Activated CD4-positive, alpha-beta T cell treated with anti-CD3 and anti-CD28 coated beads, Interleukin-2, amount 10 ng/mL, durations not matched to agents 7 days and 5 days (primary cell): ENCODE measurements around the gene RPL27A. TPM values are rescaled to one million over a fixed set of nuclear protein-coding genes. Genes with fewer than 3 reads are reported as not detected.

ENCODE experiments used
- CTCF ChIA-PET: fragments of 350-600 bp; sonication (Branson Sonifier 250); formaldehyde crosslinking; loops from one replicate; lab custom pipeline; 2021; ENCODE audit warnings: antibody characterized with exemption; lab: Charles Lee
- POLR2A ChIA-PET: fragments of 350-600 bp; sonication (Branson Sonifier 250); formaldehyde crosslinking; loops from one replicate; lab custom pipeline; 2021; ENCODE audit warnings: antibody characterized with exemption; lab: Charles Lee
- DNase-seq: peaks from one replicate; pipeline ENCODE4 v3.0.0-alpha.2; 2020
- H3K27ac Mint-ChIP-seq: one replicate; pipeline ENCODE4 v1.8.0; 2021; ENCODE audit warnings: mild to moderate bottlenecking, moderate library complexity, mixed read lengths
- H3K27me3 Mint-ChIP-seq: one replicate; pipeline ENCODE4 v1.8.0; 2021; ENCODE audit warnings: mixed read lengths
- H3K36me3 Mint-ChIP-seq: one replicate; pipeline ENCODE4 v1.8.0; 2021; ENCODE audit warnings: low read depth, mixed read lengths
- H3K4me1 Mint-ChIP-seq: one replicate; pipeline ENCODE4 v1.8.0; 2021; ENCODE audit warnings: mixed read lengths
- H3K4me3 Mint-ChIP-seq: one replicate; pipeline ENCODE4 v1.8.0; 2021; ENCODE audit warnings: mild to moderate bottlenecking, moderate library complexity, mixed read lengths
- H3K9me3 Mint-ChIP-seq: one replicate; pipeline ENCODE4 v1.8.0; 2021; ENCODE audit warnings: mixed read lengths
- total RNA-seq, 2 experiments: library from RNA; stranded (reverse); gene quantifications; one replicate each; pipeline ENCODE4 v1.2.3, GENCODE V29; 2021

RPL27A gene
- total RNA-seq = 100 to 1,000 TPM; 737 to 869 TPM

DNA sequence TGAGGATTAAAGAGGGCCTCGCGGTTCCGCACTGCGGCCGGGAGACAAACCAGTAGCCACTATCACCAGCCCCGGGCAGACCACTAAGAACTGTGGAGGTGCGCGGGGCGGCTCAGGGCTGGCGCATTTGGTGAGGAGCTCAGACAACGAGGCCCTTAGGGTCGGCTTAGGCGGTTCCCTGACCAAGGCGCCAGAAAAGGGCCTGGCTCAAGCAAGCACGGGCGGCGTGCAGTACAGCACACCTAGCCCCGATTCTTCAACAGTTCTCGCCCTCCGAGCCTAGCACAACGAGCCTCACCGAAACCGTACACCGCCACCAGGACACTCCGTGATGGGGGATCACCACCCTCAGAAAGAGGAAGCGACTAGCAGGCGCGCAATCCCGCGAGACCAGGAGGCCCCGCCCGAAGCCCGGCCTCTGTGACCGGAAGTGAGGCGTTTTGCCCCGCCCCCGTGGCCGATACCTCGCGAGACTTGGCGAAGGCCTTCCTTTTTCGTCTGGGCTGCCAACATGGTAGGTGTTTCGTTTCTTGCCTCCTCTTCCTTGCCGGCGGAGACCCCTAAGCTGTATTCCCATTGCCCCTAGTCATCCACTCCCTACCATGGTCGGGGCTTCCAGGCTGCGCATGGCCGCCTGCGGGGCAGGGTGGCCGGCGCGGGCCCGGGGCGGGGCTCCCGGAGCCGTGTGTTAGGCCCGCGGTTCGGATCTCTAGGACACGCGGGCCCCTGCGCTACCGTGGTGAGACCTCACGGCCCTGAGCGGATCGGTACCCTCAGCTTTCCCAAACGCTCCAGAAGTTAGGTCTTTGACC lies at the start of gene RPL27A, which contains the start of gene TRIM66:
Gene RPL27A (plus strand): TSS at position 490 of the 812 bp plus-strand sequence. CDS start 22 bp downstream, at position 512.
Gene TRIM66 (minus strand): TSS at position 363 of the 812 bp plus-strand sequence. CDS start 10,391 bp downstream, outside the sequence.
- peak; percentile 99 for DNase-seq
- Mint-ChIP-seq H3K9me3 (no peaks in the 10 kb centered on the region), H3K27ac (peak within 1 kb of the TSS; percentile 97), H3K4me1 (peaks cover 55% of the 10 kb centered on the region), H3K27me3 (no peaks in the 10 kb centered on the region), H3K4me3 (peak within 1 kb of the TSS; percentile 95), H3K36me3 (peaks cover 67% of the 10 kb centered on the region)
- ChIA-PET POLR2A (interaction anchor here (0.5 to 0.6 kb wide), 4 partner anchors 9 to 982 kb away, joined by 3 read pairs; no protein-coding TSS in a partner anchor), CTCF (interaction anchor here (0.7 to 1.1 kb wide), 5 partner anchors 9 to 31 kb away, joined by 3 to 7 read pairs (median 4); no protein-coding TSS in a partner anchor)

DNA sequence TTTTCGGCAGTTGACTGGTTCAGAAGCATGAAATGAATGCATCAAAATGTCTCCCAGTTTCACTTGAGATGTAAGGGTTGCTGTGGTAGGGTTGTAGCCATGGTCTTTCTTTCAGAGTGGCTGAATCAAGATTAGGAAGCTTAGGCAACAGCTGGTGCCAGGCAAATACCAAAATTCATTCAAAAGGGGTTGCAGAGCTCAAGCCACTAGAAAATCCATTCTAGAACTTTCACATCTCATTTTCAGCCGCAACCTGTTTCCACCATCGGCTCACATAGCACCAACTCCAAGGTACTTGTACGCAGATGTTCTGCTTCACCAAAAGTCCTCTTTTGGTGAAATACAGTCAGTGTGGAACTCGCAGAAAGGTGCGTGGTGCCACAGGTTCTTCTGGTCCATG lies 48.1 kb upstream of the RPL27A start:
- no peak overlapping the region for H3K4me3 Mint-ChIP-seq
- ChIA-PET POLR2A (no interaction called here), CTCF (no interaction called here)
- DNase-seq = no peak
- no peak overlapping the region for H3K27ac Mint-ChIP-seq
- H3K27me3 Mint-ChIP-seq = no peaks in the 10 kb centered on the region
- no peaks in the 10 kb centered on the region for H3K4me1 Mint-ChIP-seq
- peaks cover 31% of the 10 kb centered on the region for H3K36me3 Mint-ChIP-seq
- H3K9me3 Mint-ChIP-seq = peaks cover 4% of the 10 kb centered on the region

- Mint-ChIP-seq H3K9me3 (peaks cover 4% of the 10 kb centered on the region), H3K27me3 (no peaks in the 10 kb centered on the region), H3K27ac (no peak overlapping the region), H3K4me1 (peaks cover 1% of the 10 kb centered on the region), H3K36me3 (peaks cover 31% of the 10 kb centered on the region), H3K4me3 (no peak overlapping the region)
- no peak for DNase-seq
- ChIA-PET CTCF (interaction anchor here (1.3 kb wide), 1 partner anchor 14 kb away, joined by 3 read pairs; no protein-coding TSS in a partner anchor), POLR2A (no interaction called here)
These were observed 46.5 kb upstream of the RPL27A start for GRCh38 chr11:8636127-8636526.

GRCh38 chr11:8638300-8638699 lies 44.3 kb upstream of the RPL27A start:
- peaks cover 4% of the 10 kb centered on the region for H3K9me3 Mint-ChIP-seq
- H3K36me3 Mint-ChIP-seq = peaks cover 37% of the 10 kb centered on the region
- H3K4me3 Mint-ChIP-seq = no peak overlapping the region
- CTCF ChIA-PET = interaction anchor here (0.6 kb wide), 1 partner anchor 499 kb away, joined by 3 read pairs; no protein-coding TSS in a partner anchor
- H3K27me3 Mint-ChIP-seq = no peaks in the 10 kb centered on the region
- no peak for DNase-seq
- POLR2A ChIA-PET = no interaction called here
- peaks cover 6% of the 10 kb centered on the region for H3K4me1 Mint-ChIP-seq
- no peak overlapping the region for H3K27ac Mint-ChIP-seq

DNA sequence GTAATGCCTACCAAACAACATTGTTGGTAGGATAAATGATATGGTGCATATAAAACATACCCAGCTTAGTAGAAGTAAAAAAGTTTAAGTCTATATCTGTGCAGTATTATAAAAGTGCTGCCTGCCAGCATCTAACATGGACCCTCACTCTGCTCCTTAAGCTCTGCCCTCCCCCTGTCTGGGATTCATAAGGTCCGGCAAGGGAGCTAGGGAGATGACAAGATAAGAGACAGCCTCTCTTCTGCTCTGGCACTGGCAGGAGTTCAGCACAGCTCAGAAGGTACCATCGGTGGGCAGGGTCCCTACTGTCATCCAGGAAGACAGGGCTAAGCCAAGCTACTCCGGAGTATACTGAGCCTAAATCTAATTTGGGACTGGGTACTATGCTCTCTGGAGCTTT lies 42.9 kb upstream of the RPL27A start:
- DNase-seq = no peak
- H3K27ac Mint-ChIP-seq = no peak overlapping the region
- ChIA-PET POLR2A (no interaction called here), CTCF (interaction anchor here (0.7 to 1.4 kb wide), 3 partner anchors 9 to 13 kb away, joined by 3 to 5 read pairs (median 3); no protein-coding TSS in a partner anchor)
- no peak overlapping the region for H3K4me3 Mint-ChIP-seq
- peaks cover 6% of the 10 kb centered on the region for H3K4me1 Mint-ChIP-seq
- H3K27me3 Mint-ChIP-seq = no peaks in the 10 kb centered on the region
- H3K9me3 Mint-ChIP-seq = peaks cover 4% of the 10 kb centered on the region
- H3K36me3 Mint-ChIP-seq = peaks cover 37% of the 10 kb centered on the region

DNA sequence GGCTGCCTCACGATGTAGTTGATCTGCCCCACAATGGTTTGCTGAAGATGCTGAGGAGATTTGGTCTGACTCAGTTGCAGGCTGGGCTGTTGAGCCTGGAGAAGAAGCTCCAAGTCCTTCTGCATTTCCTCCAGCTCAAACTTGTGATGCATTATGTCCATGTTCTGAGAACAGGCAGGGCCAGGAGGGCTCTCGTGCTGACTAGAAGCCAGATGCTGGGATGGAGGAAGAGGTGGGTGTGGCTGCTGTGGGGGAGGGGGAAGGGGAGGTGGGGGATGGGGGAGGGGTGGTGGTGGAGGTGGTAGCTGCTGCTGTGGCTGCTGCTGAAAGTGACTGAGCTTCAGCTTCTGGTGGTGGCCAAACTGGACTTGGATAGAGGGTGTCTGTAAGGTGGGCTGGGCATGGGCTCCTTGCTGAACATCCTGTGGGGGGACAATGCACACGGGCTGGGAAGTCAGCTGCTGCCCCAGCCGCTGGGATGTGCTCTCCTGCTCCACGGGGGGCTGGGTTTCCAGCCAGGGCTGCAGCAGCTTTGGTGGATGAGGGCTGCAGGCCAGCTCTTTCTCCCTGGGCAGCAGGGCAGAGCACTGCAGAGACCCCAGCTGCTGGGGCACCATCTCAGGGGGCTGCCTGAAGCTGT lies 42.2 kb upstream of the RPL27A start:
- Mint-ChIP-seq H3K9me3 (peaks cover 4% of the 10 kb centered on the region), H3K36me3 (peaks cover 35% of the 10 kb centered on the region), H3K27ac (no peak overlapping the region), H3K4me1 (peaks cover 6% of the 10 kb centered on the region), H3K27me3 (no peaks in the 10 kb centered on the region), H3K4me3 (no peak overlapping the region)
- DNase-seq = no peak
- ChIA-PET POLR2A (no interaction called here), CTCF (interaction anchor here (1.2 to 1.9 kb wide), 3 partner anchors 9 to 14 kb away, joined by 3 to 5 read pairs (median 5); no protein-coding TSS in a partner anchor)

GRCh38 chr11:8641332-8641731 lies 41.3 kb upstream of the RPL27A start:
- peaks cover 28% of the 10 kb centered on the region for H3K36me3 Mint-ChIP-seq
- POLR2A ChIA-PET = no interaction called here

GRCh38 chr11:8642196-8642841 lies 40.3 kb upstream of the RPL27A start:
- Mint-ChIP-seq H3K9me3 (no peaks in the 10 kb centered on the region), H3K4me3 (no peak overlapping the region), H3K27me3 (no peaks in the 10 kb centered on the region), H3K4me1 (peaks cover 7% of the 10 kb centered on the region), H3K36me3 (peaks cover 26% of the 10 kb centered on the region), H3K27ac (no peak overlapping the region)
- ChIA-PET POLR2A (no interaction called here), CTCF (interaction anchor here (0.6 to 1.3 kb wide), 3 partner anchors 8 to 988 kb away, joined by 3 to 4 read pairs (median 3); no protein-coding TSS in a partner anchor)
- DNase-seq = no peak

More at GRCh38 chr11:8641332-8641731, 41.3 kb upstream of the RPL27A start:
- DNase-seq = no peak
- no peaks in the 10 kb centered on the region for H3K27me3 Mint-ChIP-seq
- H3K4me1 Mint-ChIP-seq = peaks cover 6% of the 10 kb centered on the region
- no peaks in the 10 kb centered on the region for H3K9me3 Mint-ChIP-seq
- H3K27ac Mint-ChIP-seq = no peak overlapping the region
- CTCF ChIA-PET = interaction anchor here (0.6 to 1.9 kb wide), 3 partner anchors 9 to 1810 kb away, joined by 3 to 5 read pairs (median 5); no protein-coding TSS in a partner anchor
- H3K4me3 Mint-ChIP-seq = no peak overlapping the region

- POLR2A ChIA-PET = no interaction called here
- Mint-ChIP-seq H3K4me1 (peaks cover 6% of the 10 kb centered on the region), H3K9me3 (no peaks in the 10 kb centered on the region), H3K4me3 (no peak overlapping the region), H3K27me3 (no peaks in the 10 kb centered on the region), H3K27ac (no peak overlapping the region), H3K36me3 (peaks cover 14% of the 10 kb centered on the region)
- no peak for DNase-seq
- CTCF ChIA-PET = interaction anchor here (1.0 kb wide), 1 partner anchor 11 kb away, joined by 3 read pairs; no protein-coding TSS in a partner anchor
These were observed 35.7 kb upstream of the RPL27A start for GRCh38 chr11:8646873-8647272.

- Mint-ChIP-seq H3K27ac (no peak overlapping the region), H3K9me3 (no peaks in the 10 kb centered on the region), H3K36me3 (peaks cover 16% of the 10 kb centered on the region), H3K4me1 (peaks cover 11% of the 10 kb centered on the region), H3K4me3 (no peak overlapping the region), H3K27me3 (no peaks in the 10 kb centered on the region)
- ChIA-PET POLR2A (no interaction called here), CTCF (interaction anchor here (1.6 kb wide), 1 partner anchor 12 kb away, joined by 3 read pairs; no protein-coding TSS in a partner anchor)
- no peak for DNase-seq
These were observed 33.2 kb upstream of the RPL27A start for GRCh38 chr11:8649361-8649760.

- no peaks in the 10 kb centered on the region for H3K27me3 Mint-ChIP-seq
- CTCF ChIA-PET = interaction anchor here (1.0 to 1.6 kb wide), 2 partner anchors 9 to 10 kb away, joined by 3 read pairs; no protein-coding TSS in a partner anchor
- no peaks in the 10 kb centered on the region for H3K9me3 Mint-ChIP-seq
- no peak overlapping the region for H3K27ac Mint-ChIP-seq
- no peak overlapping the region for H3K4me3 Mint-ChIP-seq
- peaks cover 16% of the 10 kb centered on the region for H3K36me3 Mint-ChIP-seq
- peaks cover 14% of the 10 kb centered on the region for H3K4me1 Mint-ChIP-seq
- no peak for DNase-seq
- POLR2A ChIA-PET = no interaction called here
These were observed 32.1 kb upstream of the RPL27A start for GRCh38 chr11:8650401-8650990.

DNA sequence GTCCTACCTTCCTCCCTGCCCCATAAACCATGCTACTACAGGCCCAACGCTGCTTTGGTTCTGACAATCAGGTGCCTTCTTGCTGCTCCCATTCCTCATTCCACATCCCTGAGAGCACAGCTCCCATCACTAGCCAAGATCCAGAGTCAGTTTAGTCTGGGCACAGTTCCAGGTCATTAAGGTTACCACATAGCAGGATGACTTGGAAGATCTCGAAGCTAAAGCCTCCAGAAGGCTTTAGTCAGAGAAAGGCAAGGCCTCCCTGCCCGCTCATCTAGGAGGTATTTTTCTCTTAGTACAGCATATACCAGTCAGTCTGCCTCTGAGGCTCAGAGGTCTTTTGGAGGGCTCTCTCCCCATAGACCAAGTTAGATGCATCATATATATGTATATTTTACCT lies 30.5 kb upstream of the RPL27A start:
- DNase-seq = no peak
- Mint-ChIP-seq H3K4me3 (no peak overlapping the region), H3K36me3 (peaks cover 11% of the 10 kb centered on the region), H3K4me1 (peaks cover 16% of the 10 kb centered on the region), H3K27me3 (no peaks in the 10 kb centered on the region), H3K27ac (no peak overlapping the region), H3K9me3 (no peaks in the 10 kb centered on the region)
- ChIA-PET POLR2A (no interaction called here), CTCF (interaction anchor here (1.0 kb wide), 1 partner anchor 30 kb away, joined by 3 read pairs; no protein-coding TSS in a partner anchor)
